ENCODE data around the gene FBXO48.

GRCh38 chr2:68418855-68419254, 48.2 kb downstream of the FBXO48 start:
- TF ChIP-seq CTCF (IDR thresholded peaks at IDR 0.05) (no peak), EZH2phosphoT487 (IDR thresholded peaks at IDR 0.05) (no peak)

All from neural progenitor cell (in vitro differentiated cells).